NAMALWA (cell line): ENCODE measurements around the gene FAM83G.
A peak's percentile ranks its signal among the peaks of the same experiment; 100 is the strongest.
"Not testable (repeated sequence)": the region's sequence is repeated elsewhere in the genome, so short reads cannot be mapped to it uniquely, and the experiment has no call there.

Experiments
- DNase-seq: peaks from one replicate; pipeline ENCODE4 v3.0.0-alpha.2; 2015; ENCODE audit warnings: low spot score

FAM83G gene

GRCh38 chr17:19022747-19023146 is 18.2 kb upstream of the FAM83G start:
- DNase-seq = no peak

- no peak for DNase-seq
These were observed 17.6 kb upstream of the FAM83G start for GRCh38 chr17:19022128-19022527.

- peak; percentile 52 for DNase-seq
These were observed 17.1 kb upstream of the FAM83G start for GRCh38 chr17:19021622-19022083.

GRCh38 chr17:19021011-19021621 is 16.6 kb upstream of the FAM83G start:
- not testable (repeated sequence) for DNase-seq

GRCh38 chr17:19020016-19020415 is 15.5 kb upstream of the FAM83G start:
- no peak for DNase-seq

- no peak for DNase-seq
These were observed 14.7 kb upstream of the FAM83G start for GRCh38 chr17:19019041-19019941.

- no peak for DNase-seq
These were observed 14.0 kb upstream of the FAM83G start for GRCh38 chr17:19018600-19018950.

GRCh38 chr17:19017804-19018599 is 13.4 kb upstream of the FAM83G start:
- no peak for DNase-seq

GRCh38 chr17:19017401-19017800 is 12.8 kb upstream of the FAM83G start:
- DNase-seq = no peak

- DNase-seq = no peak
These were observed 12.3 kb upstream of the FAM83G start for GRCh38 chr17:19016881-19017280.

- no peak for DNase-seq
These were observed 11.7 kb upstream of the FAM83G start for GRCh38 chr17:19016297-19016696.

GRCh38 chr17:19015428-19015827 is 10.9 kb upstream of the FAM83G start:
- DNase-seq = no peak

GRCh38 chr17:19014628-19015215 is 10.2 kb upstream of the FAM83G start:
- no peak for DNase-seq

GRCh38 chr17:19013806-19014627 is 9.5 kb upstream of the FAM83G start:
- DNase-seq = no peak

- no peak for DNase-seq
These were observed 8.7 kb upstream of the FAM83G start for GRCh38 chr17:19013226-19013625.

GRCh38 chr17:19012171-19013080 is 7.9 kb upstream of the FAM83G start:
- DNase-seq = no peak

- DNase-seq = no peak
These were observed 7.0 kb upstream of the FAM83G start for GRCh38 chr17:19011581-19011980.

GRCh38 chr17:19010729-19011505 is 6.4 kb upstream of the FAM83G start:
- DNase-seq = no peak

- no peak for DNase-seq
These were observed 5.4 kb upstream of the FAM83G start for GRCh38 chr17:19009970-19010369.

- DNase-seq = no peak
These were observed 2.1 kb upstream of the FAM83G start for GRCh38 chr17:19006698-19007097.
